GM19043 (cell line): ENCODE results near the gene DSN1.

Source experiments
- ATAC-seq: cut with Tn5 transposase; IDR thresholded peaks from one replicate; pipeline ENCODE4 v1.9.1; 2021; ENCODE audit warnings: low read depth; ENCODE audit not compliant: unreplicated experiment

DSN1 gene

DNA sequence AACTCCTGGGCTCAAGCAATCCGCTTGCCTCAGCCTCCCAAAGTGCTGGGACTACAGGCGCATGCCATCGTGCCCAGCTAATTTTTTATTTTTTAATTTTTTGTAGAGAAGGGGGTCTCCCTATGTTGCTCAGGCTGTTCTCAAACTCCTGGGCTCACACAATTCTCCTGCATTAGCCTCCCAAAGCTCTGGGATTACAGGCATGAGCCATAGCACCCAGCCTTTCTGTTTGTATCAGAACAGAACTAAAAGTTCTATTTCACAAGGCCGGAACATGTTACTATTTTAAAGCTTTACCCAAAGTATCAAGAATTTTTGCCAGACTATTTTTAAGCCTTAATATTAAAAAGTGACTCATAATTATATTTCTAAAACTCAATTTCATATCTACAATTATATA, 70.0 kb downstream of the DSN1 start:
- no peak for ATAC-seq
